ENCODE measurements around the gene ZNF26. TPM values are rescaled to one million over a fixed set of nuclear protein-coding genes. Genes with fewer than 3 reads are reported as not detected.

Gene ZNF26
- total RNA-seq, 3 donors from 2014 or later: 8.1 to 13.4 (median 8.3) TPM

DNA sequence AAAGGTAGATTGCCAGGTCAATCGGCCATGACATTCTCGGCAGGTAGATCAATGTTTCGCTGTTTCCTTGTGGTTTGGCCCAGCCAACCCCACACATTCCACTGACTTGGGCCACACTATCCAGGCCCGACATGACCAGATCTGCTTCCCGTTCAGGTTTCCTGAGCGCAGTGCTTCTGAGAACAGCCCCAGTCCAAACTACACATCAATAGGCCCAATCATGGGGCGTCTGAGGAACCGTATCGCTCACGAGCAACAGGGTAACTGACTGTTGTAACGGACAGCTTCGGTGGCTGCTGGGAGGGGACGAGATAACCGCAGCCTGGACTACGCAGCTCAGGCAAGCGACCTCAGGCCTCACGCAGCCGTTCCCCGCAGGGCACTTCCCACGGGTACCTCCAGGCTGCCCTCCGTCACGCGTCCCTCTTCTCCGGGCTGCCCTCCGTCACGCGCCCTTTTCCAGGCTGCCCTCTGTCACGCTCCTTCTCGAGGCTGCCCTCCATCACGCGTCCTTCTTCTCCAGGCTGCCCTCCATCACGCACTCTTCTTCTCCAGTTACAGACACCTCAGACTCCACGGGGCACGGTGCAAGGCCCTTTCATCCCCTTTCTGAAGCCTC, 44.7 kb upstream of the ZNF26 start:
- TF ChIP-seq, protein P1, sequence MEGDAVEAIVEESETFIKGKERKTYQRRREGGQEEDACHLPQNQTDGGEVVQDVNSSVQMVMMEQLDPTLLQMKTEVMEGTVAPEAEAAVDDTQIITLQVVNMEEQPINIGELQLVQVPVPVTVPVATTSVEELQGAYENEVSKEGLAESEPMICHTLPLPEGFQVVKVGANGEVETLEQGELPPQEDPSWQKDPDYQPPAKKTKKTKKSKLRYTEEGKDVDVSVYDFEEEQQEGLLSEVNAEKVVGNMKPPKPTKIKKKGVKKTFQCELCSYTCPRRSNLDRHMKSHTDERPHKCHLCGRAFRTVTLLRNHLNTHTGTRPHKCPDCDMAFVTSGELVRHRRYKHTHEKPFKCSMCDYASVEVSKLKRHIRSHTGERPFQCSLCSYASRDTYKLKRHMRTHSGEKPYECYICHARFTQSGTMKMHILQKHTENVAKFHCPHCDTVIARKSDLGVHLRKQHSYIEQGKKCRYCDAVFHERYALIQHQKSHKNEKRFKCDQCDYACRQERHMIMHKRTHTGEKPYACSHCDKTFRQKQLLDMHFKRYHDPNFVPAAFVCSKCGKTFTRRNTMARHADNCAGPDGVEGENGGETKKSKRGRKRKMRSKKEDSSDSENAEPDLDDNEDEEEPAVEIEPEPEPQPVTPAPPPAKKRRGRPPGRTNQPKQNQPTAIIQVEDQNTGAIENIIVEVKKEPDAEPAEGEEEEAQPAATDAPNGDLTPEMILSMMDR (IDR thresholded peaks at IDR 0.05): no peak
- no peaks in the 10 kb centered on the region for H3K4me1 ChIP-seq (ENCODE audit: low read depth)
- DNase-seq: no peak
- peaks cover 25% of the 10 kb centered on the region for H3K36me3 ChIP-seq (ENCODE audit: low read depth)
- intact Hi-C loops (cut with DNase I, micrococcal nuclease): no loop called here
- no peak for ATAC-seq
- H3K9me3 ChIP-seq: peaks cover 87% of the 10 kb centered on the region
- no peak overlapping the region for H3K4me3 ChIP-seq

- no peaks in the 10 kb centered on the region for H3K4me1 ChIP-seq (ENCODE audit: low read depth)
- no peak for ATAC-seq
- H3K9me3 ChIP-seq: peaks cover 87% of the 10 kb centered on the region
- no peak for DNase-seq
- H3K4me3 ChIP-seq: no peak overlapping the region
- H3K36me3 ChIP-seq (ENCODE audit: low read depth): peaks cover 25% of the 10 kb centered on the region
- TF ChIP-seq, protein P1 (IDR thresholded peaks at IDR 0.05): no peak
- intact Hi-C loops (cut with DNase I, micrococcal nuclease): no loop called here
Measured at GRCh38 chr12:132942611-132943010, 43.6 kb upstream of the ZNF26 start.

DNA sequence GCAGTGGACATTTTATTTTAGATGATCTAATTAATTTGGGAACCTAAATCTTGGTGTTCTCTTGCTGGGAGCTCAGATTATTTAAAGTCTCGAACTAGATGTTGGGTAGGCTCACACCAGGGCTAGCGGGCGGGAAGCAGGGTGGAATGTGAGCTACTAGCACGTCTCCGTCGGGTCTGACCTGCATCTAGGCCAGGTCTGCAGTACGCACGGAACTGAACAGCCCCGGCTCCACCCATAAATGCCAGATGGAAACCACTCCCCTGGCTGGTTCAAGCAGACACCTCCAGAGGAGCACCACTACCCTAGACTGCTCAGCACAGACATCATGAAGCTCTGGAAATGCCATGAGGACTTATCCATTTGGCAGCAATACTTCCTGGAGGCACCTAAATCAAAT, 40.4 kb upstream of the ZNF26 start:
- TF ChIP-seq, protein P1 (IDR thresholded peaks at IDR 0.05): no peak
- Histone ChIP-seq H3K9me3 (peaks cover 98% of the 10 kb centered on the region), H3K4me3 (no peak overlapping the region), H3K36me3 (ENCODE audit: low read depth) (peaks cover 25% of the 10 kb centered on the region), H3K4me1 (ENCODE audit: low read depth) (no peaks in the 10 kb centered on the region)
- ATAC-seq (no peak), DNase-seq (no peak)
- intact Hi-C loops (cut with DNase I, micrococcal nuclease): no loop called here

GRCh38 chr12:132946246-132946820, 39.8 kb upstream of the ZNF26 start:
- no peak for DNase-seq
- no peak overlapping the region for H3K4me3 ChIP-seq
- H3K4me1 ChIP-seq (ENCODE audit: low read depth): no peaks in the 10 kb centered on the region
- TF ChIP-seq, protein P1 (IDR thresholded peaks at IDR 0.05): no peak
- no peak for ATAC-seq
- peaks cover 98% of the 10 kb centered on the region for H3K9me3 ChIP-seq
- intact Hi-C loops (cut with DNase I, micrococcal nuclease): no loop called here
- H3K36me3 ChIP-seq (ENCODE audit: low read depth): peaks cover 25% of the 10 kb centered on the region

DNA sequence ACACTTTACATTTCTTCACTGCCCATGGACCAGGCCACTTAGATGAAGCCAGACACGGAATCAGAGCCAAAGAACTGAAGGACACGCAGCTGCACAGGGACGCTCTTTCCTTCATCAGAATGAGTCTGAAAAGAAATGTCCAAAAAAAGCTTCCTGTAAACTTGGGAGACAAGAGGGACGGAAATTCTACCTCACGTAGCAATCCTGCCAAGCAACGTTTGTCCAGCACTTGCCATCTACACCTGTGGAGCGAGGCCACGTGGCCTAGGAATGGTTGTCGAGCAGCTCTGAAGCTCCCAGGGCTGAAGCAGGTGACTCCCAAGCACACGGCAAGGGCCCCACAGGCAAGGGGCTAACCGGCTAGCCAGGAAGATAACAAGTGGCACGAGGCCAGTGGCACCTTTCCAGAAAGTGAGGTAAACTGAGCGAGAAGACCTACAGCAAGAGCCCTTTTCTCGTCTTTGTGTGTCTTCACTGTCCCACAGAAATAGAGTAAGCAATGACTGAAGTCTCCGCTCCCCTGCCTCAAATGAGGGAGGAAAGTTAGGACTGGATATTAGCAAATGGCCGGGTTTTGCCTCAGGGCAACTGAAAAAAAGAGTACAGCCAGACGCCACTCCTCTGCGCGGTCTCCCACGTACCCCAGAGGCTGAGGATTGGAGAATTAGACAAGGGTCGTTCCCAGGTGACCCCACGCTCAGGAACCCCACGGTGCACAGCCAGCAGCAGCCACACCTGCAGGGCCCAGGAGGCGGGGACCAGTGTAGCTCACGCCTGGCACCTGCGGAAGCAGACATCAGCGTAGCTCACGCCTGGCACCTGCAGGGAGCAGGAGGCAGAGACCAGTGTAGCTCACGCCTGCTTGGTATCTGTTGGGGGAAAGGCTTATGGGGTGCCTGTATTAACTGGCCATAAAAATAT, 37.8 kb upstream of the ZNF26 start:
- ATAC-seq (no peak), DNase-seq (no peak)
- no peaks in the 10 kb centered on the region for H3K4me1 ChIP-seq (ENCODE audit: low read depth)
- H3K4me3 ChIP-seq: no peak overlapping the region
- H3K36me3 ChIP-seq (ENCODE audit: low read depth): peaks cover 15% of the 10 kb centered on the region
- peaks cover 98% of the 10 kb centered on the region for H3K9me3 ChIP-seq
- intact Hi-C loops (cut with DNase I, micrococcal nuclease): no loop called here
- TF ChIP-seq, protein P1 (IDR thresholded peaks at IDR 0.05): no peak

All from mucosa of descending colon (tissue), 3 donors.